Liver (tissue), 9 donors: Measurements from ENCODE around the gene MAOA. TPM values are rescaled to one million over a fixed set of nuclear protein-coding genes. Genes with fewer than 3 reads are reported as not detected.
A peak's percentile ranks its signal among the peaks of the same experiment; 100 is the strongest.

Source experiments
- DNase-seq: peaks from one replicate; pipeline ENCODE4 v3.0.0-alpha.2; 2017; ENCODE audit warnings: low spot score
- H3K27ac ChIP-seq, 2 donors: one replicate each; pipeline ENCODE4 v1.7.0; 2013; ENCODE audit warnings: inconsistent platforms in 2 of 2, low read length in 2 of 2, control low read depth in 1 of 2, low read depth in 1 of 2, mild to moderate bottlenecking in 1 of 2
- H3K27me3 ChIP-seq, 4 donors: one replicate each; pipeline versions ENCODE4 v1.6.1 to v1.7.0; 2013; ENCODE audit warnings: low read length in 3 of 4, inconsistent platforms in 1 of 4, mild to moderate bottlenecking in 1 of 4, moderate library complexity in 1 of 4; ENCODE audit not compliant: control insufficient read depth in 4 of 4, insufficient read depth in 4 of 4
- H3K36me3 ChIP-seq, 4 donors: one replicate each; pipeline versions ENCODE4 v1.6.1 to v1.7.0; 2013; ENCODE audit warnings: low read length in 3 of 4, mild to moderate bottlenecking in 3 of 4, low read depth in 1 of 4, moderate library complexity in 1 of 4; ENCODE audit not compliant: control insufficient read depth in 4 of 4, insufficient read depth in 3 of 4
- H3K4me1 ChIP-seq, 4 donors: one replicate each; pipeline versions ENCODE4 v1.6.1 to v1.7.0; 2013; ENCODE audit warnings: low read length in 3 of 4, mild to moderate bottlenecking in 3 of 4, moderate library complexity in 1 of 4; ENCODE audit not compliant: control insufficient read depth in 4 of 4, insufficient read depth in 4 of 4
- H3K4me3 ChIP-seq, 3 donors: one replicate each; pipeline versions ENCODE4 v1.6.1 to v1.7.0; 2013; ENCODE audit warnings: low read length in 3 of 3, control low read depth in 1 of 3, low read depth in 1 of 3, mild to moderate bottlenecking in 1 of 3
- H3K9ac ChIP-seq, 2 donors: one replicate each; pipeline ENCODE4 v1.7.0; 2013; ENCODE audit warnings: low read length in 2 of 2, mild to moderate bottlenecking in 2 of 2, moderate library complexity in 2 of 2, control low read depth in 1 of 2, low read depth in 1 of 2
- H3K9me3 ChIP-seq, 4 donors: one replicate each; pipeline versions ENCODE4 v1.6.1 to v1.7.0; 2013; ENCODE audit warnings: low read length in 3 of 4; ENCODE audit not compliant: control insufficient read depth in 4 of 4
- ATF3 ChIP-seq: IDR thresholded peaks from 2 replicates; pipeline ENCODE4 v1.6.1; 2016; ENCODE audit warnings: antibody characterized with exemption
- CTCF ChIP-seq: fragments of 150-350 bp; IDR thresholded peaks from 2 replicates; pipeline ENCODE4 v1.5.1; 2017; ENCODE audit warnings: improper control_type of control experiment, low read depth, low read length; ENCODE audit not compliant: missing input control
- FOXA1 ChIP-seq: IDR thresholded peaks from 2 replicates; pipeline ENCODE4 v1.6.1; 2016; ENCODE audit warnings: antibody characterized with exemption
- FOXA2 ChIP-seq: IDR thresholded peaks from 2 replicates; pipeline ENCODE4 v1.6.1; 2016; ENCODE audit warnings: antibody characterized with exemption
- GABPA ChIP-seq, 2 donors: IDR thresholded peaks in 1 of 2; conservative IDR thresholded peaks in 1 of 2; 2 replicates each; pipeline ENCODE4 v1.6.1; 2016; ENCODE audit warnings: antibody characterized with exemption in 2 of 2, mild to moderate bottlenecking in 1 of 2, moderate library complexity in 1 of 2
- HNF4A ChIP-seq, 2 donors: conservative IDR thresholded peaks; 2 replicates each; pipeline ENCODE4 v1.6.1; 2016; ENCODE audit warnings: antibody characterized with exemption in 2 of 2, mild to moderate bottlenecking in 2 of 2
- HNF4G ChIP-seq: IDR thresholded peaks from 2 replicates; pipeline ENCODE4 v1.6.1; 2016; ENCODE audit warnings: antibody characterized with exemption
- JUND ChIP-seq, 2 donors: IDR thresholded peaks; 2 replicates each; pipeline ENCODE4 v1.6.1; 2016; ENCODE audit warnings: antibody characterized with exemption in 2 of 2
- MAX ChIP-seq: IDR thresholded peaks from 2 replicates; pipeline ENCODE4 v1.6.1; 2016; ENCODE audit warnings: antibody characterized with exemption
- NR2F2 ChIP-seq: IDR thresholded peaks from 2 replicates; pipeline ENCODE4 v1.6.1; 2016; ENCODE audit warnings: antibody characterized with exemption
- RAD21 ChIP-seq, 2 donors: IDR thresholded peaks; 2 replicates each; pipeline ENCODE4 v1.6.1; 2016; ENCODE audit warnings: antibody characterized with exemption in 2 of 2, mild to moderate bottlenecking in 2 of 2
- REST ChIP-seq: IDR thresholded peaks from 2 replicates; pipeline ENCODE4 v1.6.1; 2016; ENCODE audit warnings: antibody characterized with exemption, mild to moderate bottlenecking
- RXRA ChIP-seq, 2 donors: IDR thresholded peaks; 2 replicates each; pipeline ENCODE4 v1.6.1; 2017 to 2018; ENCODE audit warnings: antibody characterized with exemption in 2 of 2, mild to moderate bottlenecking in 1 of 2
- SP1 ChIP-seq: IDR thresholded peaks from 2 replicates; pipeline ENCODE4 v1.6.1; 2018; ENCODE audit warnings: antibody characterized with exemption, mild to moderate bottlenecking
- TAF1 ChIP-seq: conservative IDR thresholded peaks from 2 replicates; pipeline ENCODE4 v1.6.1; 2016; ENCODE audit warnings: antibody characterized with exemption, mild to moderate bottlenecking
- YY1 ChIP-seq: IDR thresholded peaks from 2 replicates; pipeline ENCODE4 v1.6.1; 2016; ENCODE audit warnings: antibody characterized with exemption, mild to moderate bottlenecking
- ZBTB33 ChIP-seq: IDR thresholded peaks from 2 replicates; pipeline ENCODE4 v1.6.1; 2016; ENCODE audit warnings: antibody characterized with exemption
- WGBS: extraction: QIAGEN DNeasy Blood & Tissue Kit; methylation state at CpG from one replicate; pipeline ENCODE4 v1.1.7; 2013; 5-methylcytosine and 5-hydroxymethylcytosine counted together
- polyA plus RNA-seq, 2 donors: library from polyadenylated mRNA; stranded (reverse) in 1 of 2; unstranded in 1 of 2; fragments of 200-250 nt in 1 of 2; fragments of >200 nt in 1 of 2; fragmentation: Nextera tagmentation in 1 of 2; extraction: Ambion mirVana in 1 of 2; gene quantifications; one replicate each; pipeline versions ENCODE4 v1.2.1 to v1.2.3, GENCODE V29; 2013 to 2015
- total RNA-seq, 2 donors: library from RNA; depleted of rRNA; stranded (reverse); fragments of >200 nt; gene quantifications; one replicate each; pipeline ENCODE4 v1.2.3, GENCODE V29; 2014
- donor health status: healthy.
- donor health status: healthy.
- donor health status: healthy.
- donor health status: healthy.
- donor health status: healthy.

MAOA gene
- total and polyA plus RNA-seq, 4 donors = 41.0 to 94.2 (median 75.3) TPM

- TF ChIP-seq FOXA1 = no peak
- TF ChIP-seq FOXA2 = no peak
- no peak for TF ChIP-seq HNF4G
- TF ChIP-seq JUND (IDR thresholded peaks at IDR 0.05) = no peak
- no peak for TF ChIP-seq GABPA (IDR thresholded peaks at IDR 0.05 in 1 of 2, conservative IDR thresholded peaks at IDR 0.05 in 1 of 2)
- TF ChIP-seq YY1 = no peak
- no peak for TF ChIP-seq TAF1
Measured at GRCh38 chrX:43728966-43729365, 72.9 kb downstream of the MAOA start (continued).

- H3K9ac ChIP-seq = no peak overlapping the region
- no peaks in the 10 kb centered on the region for H3K27me3 ChIP-seq
- peaks cover 0 to 8% (median 0%) of the 10 kb centered on the region in 4 donors for H3K4me1 ChIP-seq
- 96% methylated on average over 7 of the region's 7 CpGs for WGBS
- no peak for DNase-seq
- no peaks in the 10 kb centered on the region for H3K9me3 ChIP-seq
- TF ChIP-seq JUND (IDR thresholded peaks at IDR 0.05) (no peak), GABPA (IDR thresholded peaks at IDR 0.05 in 1 of 2, conservative IDR thresholded peaks at IDR 0.05 in 1 of 2) (no peak), YY1 (no peak), HNF4A (conservative IDR thresholded peaks at IDR 0.05) (no peak), ATF3 (no peak)
- no peak overlapping the region for H3K4me3 ChIP-seq
- peaks cover 1 to 12% (median 9%) of the 10 kb centered on the region in 4 donors for H3K36me3 ChIP-seq
- no peak overlapping the region for H3K27ac ChIP-seq
Measured at GRCh38 chrX:43731086-43731485, 75.0 kb downstream of the MAOA start.

- WGBS = 91% methylated on average over 1 of the region's 1 CpG
Measured at GRCh38 chrX:43733699-43734098, 77.6 kb downstream of the MAOA start.

GRCh38 chrX:43734444-43734843, 78.3 kb downstream of the MAOA start:
- peaks cover 0 to 8% (median 0%) of the 10 kb centered on the region in 4 donors for H3K4me1 ChIP-seq
- WGBS = 19% methylated on average over 1 of the region's 1 CpG
- no peak for DNase-seq
- TF ChIP-seq FOXA1 (no peak), ZBTB33 (no peak), REST (no peak), MAX (peak; percentile 35), JUND (IDR thresholded peaks at IDR 0.05) (peak in 1 of 2 donors; percentile 32), GABPA (IDR thresholded peaks at IDR 0.05 in 1 of 2, conservative IDR thresholded peaks at IDR 0.05 in 1 of 2) (no peak), HNF4A (conservative IDR thresholded peaks at IDR 0.05) (peak; percentile 70 to 77), TAF1 (no peak), RAD21 (IDR thresholded peaks at IDR 0.05) (peak in 1 of 2 donors; percentile 28), YY1 (peak; percentile 20), CTCF (no peak), SP1 (peak; percentile 16), HNF4G (no peak), FOXA2 (no peak), RXRA (IDR thresholded peaks at IDR 0.05) (peak in 1 of 2 donors; percentile 37), NR2F2 (no peak), ATF3 (no peak)

More at GRCh38 chrX:43733699-43734098, 77.6 kb downstream of the MAOA start:
- H3K27me3 ChIP-seq = no peaks in the 10 kb centered on the region
- H3K4me3 ChIP-seq = no peak overlapping the region
- no peak overlapping the region for H3K9ac ChIP-seq
- TF ChIP-seq RXRA (IDR thresholded peaks at IDR 0.05) = no peak
- TF ChIP-seq JUND (IDR thresholded peaks at IDR 0.05) = no peak
- H3K9me3 ChIP-seq = no peaks in the 10 kb centered on the region
- peaks cover 1 to 12% (median 11%) of the 10 kb centered on the region in 4 donors for H3K36me3 ChIP-seq
- peaks cover 0 to 8% (median 0%) of the 10 kb centered on the region in 4 donors for H3K4me1 ChIP-seq
- H3K27ac ChIP-seq = peak overlapping the region in 1 of 2 donors; percentile 7
- no peak for DNase-seq

More at GRCh38 chrX:43734444-43734843, 78.3 kb downstream of the MAOA start:
- Histone ChIP-seq H3K36me3 (peaks cover 1 to 15% (median 11%) of the 10 kb centered on the region in 4 donors), H3K27me3 (no peaks in the 10 kb centered on the region), H3K9me3 (no peaks in the 10 kb centered on the region), H3K9ac (no peak overlapping the region), H3K4me3 (no peak overlapping the region), H3K27ac (no peak overlapping the region)
